ENCODE results near the gene NPAS1. TPM values are rescaled to one million over a fixed set of nuclear protein-coding genes. Genes with fewer than 3 reads are reported as not detected.

Gene NPAS1
- total RNA-seq, 1 experiment from 2014 or later, result 4.8 TPM

- no peak overlapping the region for H3K4me2 ChIP-seq (ENCODE audit: low read depth, low read length, poor library complexity, severe bottlenecking)
- H3K79me2 ChIP-seq (ENCODE audit: low read length), result no peaks in the 10 kb centered on the region
- H3K9me3 ChIP-seq (ENCODE audit: low read length), result no peaks in the 10 kb centered on the region
- H4K20me1 ChIP-seq (ENCODE audit: insufficient read depth, low read depth, low read length), result no peaks in the 10 kb centered on the region
- H2AFZ ChIP-seq (ENCODE audit: low read length), result no peak overlapping the region
- H3K9me2 ChIP-seq (replicated peaks; ENCODE audit: insufficient read depth, low read length), result no peaks in the 10 kb centered on the region
- peaks cover 4% of the 10 kb centered on the region; the same call in 1 of the 2 replicates for H3K36me3 ChIP-seq (ENCODE audit: insufficient read depth, low read length)
- DNase-seq, result no peak
- no peaks in the 10 kb centered on the region for H3K27me3 ChIP-seq (ENCODE audit: low read length)
- no peak overlapping the region for H3K4me3 ChIP-seq (ENCODE audit: low read length)
- H3K9ac ChIP-seq (ENCODE audit: low read length), result no peak overlapping the region
- H3K4me1 ChIP-seq (ENCODE audit: low read length), result no peaks in the 10 kb centered on the region
- no peak overlapping the region for H3K27ac ChIP-seq (ENCODE audit: low read length)
Observed at GRCh38 chr19:46998445-46999125, 21.1 kb upstream of the NPAS1 start.

GRCh38 chr19:46999377-46999776 lies 20.3 kb upstream of the NPAS1 start:
- Histone ChIP-seq H3K27ac (ENCODE audit: low read length) (no peak overlapping the region), H3K9ac (ENCODE audit: low read length) (no peak overlapping the region), H3K4me3 (ENCODE audit: low read length) (no peak overlapping the region), H4K20me1 (ENCODE audit: insufficient read depth, low read depth, low read length) (no peaks in the 10 kb centered on the region), H3K9me3 (ENCODE audit: low read length) (no peaks in the 10 kb centered on the region), H3K79me2 (ENCODE audit: low read length) (no peaks in the 10 kb centered on the region), H3K4me1 (ENCODE audit: low read length) (no peaks in the 10 kb centered on the region), H3K36me3 (ENCODE audit: insufficient read depth, low read length) (peaks cover 4% of the 10 kb centered on the region; the same call in 1 of the 2 replicates), H3K27me3 (ENCODE audit: low read length) (no peaks in the 10 kb centered on the region), H3K9me2 (replicated peaks; ENCODE audit: insufficient read depth, low read length) (no peaks in the 10 kb centered on the region), H2AFZ (ENCODE audit: low read length) (no peak overlapping the region), H3K4me2 (ENCODE audit: low read depth, low read length, poor library complexity, severe bottlenecking) (no peak overlapping the region)
- DNase-seq, result no peak

- Histone ChIP-seq H3K36me3 (ENCODE audit: insufficient read depth, low read length) (peaks cover 4% of the 10 kb centered on the region; the same call in 1 of the 2 replicates), H3K4me2 (ENCODE audit: low read depth, low read length, poor library complexity, severe bottlenecking) (no peak overlapping the region), H3K27ac (ENCODE audit: low read length) (no peak overlapping the region), H3K9me3 (ENCODE audit: low read length) (no peaks in the 10 kb centered on the region), H3K27me3 (ENCODE audit: low read length) (no peaks in the 10 kb centered on the region), H3K9me2 (replicated peaks; ENCODE audit: insufficient read depth, low read length) (no peaks in the 10 kb centered on the region), H4K20me1 (ENCODE audit: insufficient read depth, low read depth, low read length) (no peaks in the 10 kb centered on the region), H3K4me3 (ENCODE audit: low read length) (no peak overlapping the region), H2AFZ (ENCODE audit: low read length) (no peak overlapping the region), H3K79me2 (ENCODE audit: low read length) (no peaks in the 10 kb centered on the region), H3K9ac (ENCODE audit: low read length) (no peak overlapping the region), H3K4me1 (ENCODE audit: low read length) (no peaks in the 10 kb centered on the region)
- DNase-seq, result no peak
Observed at GRCh38 chr19:46999878-47000277, 19.8 kb upstream of the NPAS1 start.

- H3K9me2 ChIP-seq (replicated peaks; ENCODE audit: insufficient read depth, low read length), result no peaks in the 10 kb centered on the region
- no peaks in the 10 kb centered on the region for H3K4me1 ChIP-seq (ENCODE audit: low read length)
- no peak overlapping the region for H3K27ac ChIP-seq (ENCODE audit: low read length)
- H3K27me3 ChIP-seq (ENCODE audit: low read length), result no peaks in the 10 kb centered on the region
- no peak overlapping the region for H2AFZ ChIP-seq (ENCODE audit: low read length)
- H4K20me1 ChIP-seq (ENCODE audit: insufficient read depth, low read depth, low read length), result no peaks in the 10 kb centered on the region
- no peaks in the 10 kb centered on the region for H3K9me3 ChIP-seq (ENCODE audit: low read length)
- DNase-seq, result no peak
- no peaks in the 10 kb centered on the region for H3K79me2 ChIP-seq (ENCODE audit: low read length)
- H3K9ac ChIP-seq (ENCODE audit: low read length), result no peak overlapping the region
- H3K36me3 ChIP-seq (ENCODE audit: insufficient read depth, low read length), result peaks cover 4% of the 10 kb centered on the region; the same call in 1 of the 2 replicates
- H3K4me3 ChIP-seq (ENCODE audit: low read length), result no peak overlapping the region
- no peak overlapping the region for H3K4me2 ChIP-seq (ENCODE audit: low read depth, low read length, poor library complexity, severe bottlenecking)
Observed at GRCh38 chr19:47000373-47000772, 19.3 kb upstream of the NPAS1 start.

- H3K9me3 ChIP-seq (ENCODE audit: low read length), result no peaks in the 10 kb centered on the region
- H3K36me3 ChIP-seq (ENCODE audit: insufficient read depth, low read length), result peaks cover 4% of the 10 kb centered on the region; the same call in 1 of the 2 replicates
- no peak overlapping the region for H3K9ac ChIP-seq (ENCODE audit: low read length)
- H3K27me3 ChIP-seq (ENCODE audit: low read length), result no peaks in the 10 kb centered on the region
- H3K4me3 ChIP-seq (ENCODE audit: low read length), result no peak overlapping the region
- DNase-seq, result no peak
- no peaks in the 10 kb centered on the region for H4K20me1 ChIP-seq (ENCODE audit: insufficient read depth, low read depth, low read length)
- H2AFZ ChIP-seq (ENCODE audit: low read length), result no peak overlapping the region
- no peaks in the 10 kb centered on the region for H3K9me2 ChIP-seq (replicated peaks; ENCODE audit: insufficient read depth, low read length)
- no peaks in the 10 kb centered on the region for H3K79me2 ChIP-seq (ENCODE audit: low read length)
- no peak overlapping the region for H3K27ac ChIP-seq (ENCODE audit: low read length)
- no peaks in the 10 kb centered on the region for H3K4me1 ChIP-seq (ENCODE audit: low read length)
- no peak overlapping the region for H3K4me2 ChIP-seq (ENCODE audit: low read depth, low read length, poor library complexity, severe bottlenecking)
Observed at GRCh38 chr19:47001584-47001983, 18.1 kb upstream of the NPAS1 start.

- Histone ChIP-seq H3K79me2 (ENCODE audit: low read length) (no peaks in the 10 kb centered on the region), H3K4me3 (ENCODE audit: low read length) (no peak overlapping the region), H4K20me1 (ENCODE audit: insufficient read depth, low read depth, low read length) (no peaks in the 10 kb centered on the region)
Observed at GRCh38 chr19:47002106-47002766, 17.4 kb upstream of the NPAS1 start.

GRCh38 chr19:47002853-47003610 lies 16.6 kb upstream of the NPAS1 start:
- Histone ChIP-seq H3K9me3 (ENCODE audit: low read length) (no peaks in the 10 kb centered on the region), H2AFZ (ENCODE audit: low read length) (no peak overlapping the region), H3K4me1 (ENCODE audit: low read length) (no peaks in the 10 kb centered on the region), H3K27ac (ENCODE audit: low read length) (no peak overlapping the region), H3K27me3 (ENCODE audit: low read length) (no peaks in the 10 kb centered on the region), H3K4me2 (ENCODE audit: low read depth, low read length, poor library complexity, severe bottlenecking) (no peak overlapping the region), H3K79me2 (ENCODE audit: low read length) (no peaks in the 10 kb centered on the region), H4K20me1 (ENCODE audit: insufficient read depth, low read depth, low read length) (no peaks in the 10 kb centered on the region), H3K36me3 (ENCODE audit: insufficient read depth, low read length) (no peaks in the 10 kb centered on the region), H3K4me3 (ENCODE audit: low read length) (no peak overlapping the region), H3K9me2 (replicated peaks; ENCODE audit: insufficient read depth, low read length) (no peaks in the 10 kb centered on the region), H3K9ac (ENCODE audit: low read length) (no peak overlapping the region)
- DNase-seq, result no peak

More at GRCh38 chr19:47002106-47002766, 17.4 kb upstream of the NPAS1 start:
- Histone ChIP-seq H3K4me1 (ENCODE audit: low read length) (no peaks in the 10 kb centered on the region), H3K36me3 (ENCODE audit: insufficient read depth, low read length) (peaks cover 2% of the 10 kb centered on the region; the same call in 1 of the 2 replicates), H3K9ac (ENCODE audit: low read length) (no peak overlapping the region), H3K4me2 (ENCODE audit: low read depth, low read length, poor library complexity, severe bottlenecking) (no peak overlapping the region), H3K9me3 (ENCODE audit: low read length) (no peaks in the 10 kb centered on the region), H3K27me3 (ENCODE audit: low read length) (no peaks in the 10 kb centered on the region), H2AFZ (ENCODE audit: low read length) (no peak overlapping the region), H3K9me2 (replicated peaks; ENCODE audit: insufficient read depth, low read length) (no peaks in the 10 kb centered on the region), H3K27ac (ENCODE audit: low read length) (no peak overlapping the region)
- DNase-seq, result no peak

Data from Karpas-422 (cell line).